Breast epithelium (tissue), 4 donors: Measurements from ENCODE around the gene DYNLT1. TPM values are rescaled to one million over a fixed set of nuclear protein-coding genes. Genes with fewer than 3 reads are reported as not detected.

Experiments
- DNase-seq, 2 donors: peaks; one replicate each; pipeline ENCODE4 v3.0.0-alpha.2; 2019; ENCODE audit warnings: low spot score in 2 of 2
- H3K27ac ChIP-seq, 2 donors: fragments of 200-600 bp; sonication (generic) in 1 of 2; one replicate each; pipeline ENCODE4 v1.5.1; 2016 to 2019; ENCODE audit warnings: mild to moderate bottlenecking in 1 of 2
- H3K27me3 ChIP-seq, 2 donors: fragments of 200-600 bp; sonication (generic) in 1 of 2; one replicate each; pipeline versions ENCODE4 v1.5.1 to v1.6.0; 2017 to 2019; ENCODE audit warnings: control low read depth in 1 of 2, mild to moderate bottlenecking in 1 of 2
- H3K36me3 ChIP-seq: fragments of 200-600 bp; one replicate; pipeline ENCODE4 v1.5.1; 2019
- H3K4me1 ChIP-seq, 2 donors: fragments of 200-600 bp; sonication (generic); one replicate each; pipeline ENCODE4 v1.5.1; 2016 to 2019; ENCODE audit warnings: control low read depth in 1 of 2
- H3K4me3 ChIP-seq, 3 donors: fragments of 200-600 bp; sonication (generic); 1 replicate in 2 of 3; 2 replicates in 1 of 3; pipeline ENCODE4 v1.5.1; 2016 to 2019; ENCODE audit warnings: mild to moderate bottlenecking in 3 of 3, moderate library complexity in 2 of 3
- H3K9me3 ChIP-seq, 2 donors: fragments of 200-600 bp; sonication (generic) in 1 of 2; one replicate each; pipeline ENCODE4 v1.5.1; 2016 to 2019; ENCODE audit warnings: control low read depth in 1 of 2
- CTCF ChIP-seq, 3 donors: fragments of 450-650 bp; IDR thresholded peaks; one replicate each; pipeline ENCODE4 v1.5.1; 2016 to 2017; ENCODE audit warnings: antibody characterized with exemption in 3 of 3, mild to moderate bottlenecking in 3 of 3, moderate library complexity in 3 of 3
- POLR2A ChIP-seq: fragments of 450-650 bp; IDR thresholded peaks from one replicate; pipeline ENCODE4 v1.6.1; 2016; ENCODE audit warnings: antibody characterized with exemption, mild to moderate bottlenecking, moderate library complexity
- POLR2AphosphoS5 ChIP-seq, 3 donors: sonication (generic); formaldehyde crosslinking; IDR thresholded peaks; one replicate each; pipeline ENCODE4 v1.6.1; 2017; ENCODE audit warnings: antibody characterized with exemption in 3 of 3
- intact Hi-C: fragments of 100-400 bp; cut with DNase I; formaldehyde crosslinking; loops from one replicate; pipeline ENCODE4 v1.15.1; 2023; ENCODE audit warnings: low total_unique reads
- total RNA-seq, 3 donors: library from RNA; depleted of rRNA; stranded (reverse); fragments of >200 nt; gene quantifications; one replicate each; pipeline ENCODE4 v1.1.0, GENCODE V29; 2016

Gene DYNLT1
- total RNA-seq, 3 donors from 2014 or later = 48.2 to 76.1 (median 73.4) TPM

- Histone ChIP-seq H3K27me3 (no peaks in the 10 kb centered on the region), H3K9me3 (no peaks in the 10 kb centered on the region), H3K4me3 (peak overlapping the region in 1 of 3 donors; percentile 15), H3K4me1 (no peaks in the 10 kb centered on the region), H3K36me3 (no peaks in the 10 kb centered on the region), H3K27ac (peak overlapping the region; percentile 58 to 60)
- intact Hi-C loops = no loop called here
- TF ChIP-seq CTCF (IDR thresholded peaks at IDR 0.05) = no peak
- TF ChIP-seq POLR2A = no peak
- no peak for DNase-seq
Observed at GRCh38 chr6:158631678-158632537, 12.6 kb downstream of the DYNLT1 start.

GRCh38 chr6:158630938-158631616 lies 13.5 kb downstream of the DYNLT1 start:
- Histone ChIP-seq H3K27ac (peak overlapping the region; percentile 58 to 60), H3K27me3 (no peaks in the 10 kb centered on the region), H3K36me3 (no peaks in the 10 kb centered on the region), H3K4me1 (no peaks in the 10 kb centered on the region), H3K9me3 (no peaks in the 10 kb centered on the region), H3K4me3 (peak overlapping the region in 1 of 3 donors; percentile 15)
- peak; percentile 42 to 77 for DNase-seq
- TF ChIP-seq POLR2A (no peak), CTCF (IDR thresholded peaks at IDR 0.05) (no peak), POLR2AphosphoS5 (IDR thresholded peaks at IDR 0.05) (no peak)
- intact Hi-C loops = no loop called here

- H3K4me1 ChIP-seq = no peaks in the 10 kb centered on the region
- no peak for DNase-seq
- no peaks in the 10 kb centered on the region for H3K36me3 ChIP-seq
- H3K4me3 ChIP-seq = no peak overlapping the region
- intact Hi-C loops = no loop called here
- H3K27ac ChIP-seq = no peak overlapping the region
- no peak for TF ChIP-seq POLR2AphosphoS5 (IDR thresholded peaks at IDR 0.05)
- TF ChIP-seq CTCF (IDR thresholded peaks at IDR 0.05) = peak in 1 of 3 donors; percentile 26
- H3K27me3 ChIP-seq = no peaks in the 10 kb centered on the region
- H3K9me3 ChIP-seq = no peaks in the 10 kb centered on the region
Observed at GRCh38 chr6:158629367-158630221, 14.9 kb downstream of the DYNLT1 start.

GRCh38 chr6:158628542-158628941 lies 16.0 kb downstream of the DYNLT1 start:
- H3K4me1 ChIP-seq = no peaks in the 10 kb centered on the region
- intact Hi-C loops = no loop called here
- H3K27me3 ChIP-seq = no peaks in the 10 kb centered on the region
- no peak for TF ChIP-seq CTCF (IDR thresholded peaks at IDR 0.05)
- TF ChIP-seq POLR2A = no peak
- H3K36me3 ChIP-seq = no peaks in the 10 kb centered on the region
- no peak overlapping the region for H3K27ac ChIP-seq
- no peak overlapping the region for H3K4me3 ChIP-seq
- no peaks in the 10 kb centered on the region for H3K9me3 ChIP-seq
- no peak for DNase-seq
